Activated T-helper 9 cell treated with anti-CD3 and anti-CD28 coated beads, Interleukin-2, amount 50 U/mL, for 16 hours (primary cell): ENCODE measurements around the gene ASPSCR1.

ENCODE experiments used
- DNase-seq: peaks from one replicate; pipeline ENCODE4 v3.0.0-alpha.2; 2020; ENCODE audit warnings: low read depth

ASPSCR1 gene

GRCh38 chr17:81983011-81983638 is 5.7 kb downstream of the ASPSCR1 start:
- no peak for DNase-seq

GRCh38 chr17:81983639-81984373 is 6.4 kb downstream of the ASPSCR1 start:
- DNase-seq = no peak

GRCh38 chr17:81984773-81985410 is 7.5 kb downstream of the ASPSCR1 start:
- no peak for DNase-seq

- no peak for DNase-seq
These were observed 9.2 kb downstream of the ASPSCR1 start for GRCh38 chr17:81986606-81987005.

- DNase-seq = no peak
These were observed 9.8 kb downstream of the ASPSCR1 start for GRCh38 chr17:81987161-81987770.

GRCh38 chr17:81990836-81991683 is 13.6 kb downstream of the ASPSCR1 start:
- no peak for DNase-seq

- no peak for DNase-seq
These were observed 14.4 kb downstream of the ASPSCR1 start for GRCh38 chr17:81991684-81992305.

- DNase-seq = no peak
These were observed 15.1 kb downstream of the ASPSCR1 start for GRCh38 chr17:81992306-81993102.

GRCh38 chr17:81993729-81994592 is 16.5 kb downstream of the ASPSCR1 start:
- DNase-seq = no peak

- DNase-seq = no peak
These were observed 17.4 kb downstream of the ASPSCR1 start for GRCh38 chr17:81994593-81995462.

- DNase-seq = no peak
These were observed 18.2 kb downstream of the ASPSCR1 start for GRCh38 chr17:81995463-81996231.

GRCh38 chr17:81996232-81996756 is 18.9 kb downstream of the ASPSCR1 start:
- no peak for DNase-seq

- no peak for DNase-seq
These were observed 19.5 kb downstream of the ASPSCR1 start for GRCh38 chr17:81996757-81997441.

- DNase-seq = no peak
These were observed 20.8 kb downstream of the ASPSCR1 start for GRCh38 chr17:81998212-81998611.

GRCh38 chr17:81998691-81999438 is 21.4 kb downstream of the ASPSCR1 start:
- no peak for DNase-seq

- DNase-seq = no peak
These were observed 22.2 kb downstream of the ASPSCR1 start for GRCh38 chr17:81999587-81999975.
